GM10266 (cell line): ENCODE results near the gene CACNA1C.

Source experiments
- DNase-seq: peaks from one replicate; pipeline ENCODE4 v3.0.0; 2012; ENCODE audit errors: extremely low spot score
- TF ChIP-seq, protein P1 (sequence below): IDR thresholded peaks from 2 replicates; pipeline ENCODE4 v1.5.1; 2012; ENCODE audit warnings: mild to moderate bottlenecking, low read depth; ENCODE audit not compliant: control insufficient read depth, insufficient read depth; ENCODE audit errors: missing control alignments

CACNA1C gene

DNA sequence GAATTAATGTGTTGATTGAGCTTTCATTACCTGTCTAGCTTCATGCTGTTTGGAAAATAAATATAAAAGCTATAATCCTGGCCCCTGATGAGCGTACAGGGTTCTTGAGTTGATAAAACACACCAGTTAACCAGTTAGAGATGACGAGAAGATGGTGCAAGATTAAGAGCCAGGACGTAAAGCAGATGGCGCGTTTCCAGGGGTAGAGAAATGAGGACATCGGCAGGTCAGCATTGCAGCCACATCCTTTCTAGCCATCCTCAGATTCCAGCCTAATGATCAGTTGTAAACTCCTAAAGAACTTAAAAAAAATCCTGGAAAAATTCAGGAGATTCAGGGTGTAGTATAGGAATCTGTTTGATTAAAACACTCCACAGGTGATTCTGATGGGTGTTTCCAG, 203.7 kb downstream of the CACNA1C start:
- no peak for DNase-seq
- TF ChIP-seq, protein P1, sequence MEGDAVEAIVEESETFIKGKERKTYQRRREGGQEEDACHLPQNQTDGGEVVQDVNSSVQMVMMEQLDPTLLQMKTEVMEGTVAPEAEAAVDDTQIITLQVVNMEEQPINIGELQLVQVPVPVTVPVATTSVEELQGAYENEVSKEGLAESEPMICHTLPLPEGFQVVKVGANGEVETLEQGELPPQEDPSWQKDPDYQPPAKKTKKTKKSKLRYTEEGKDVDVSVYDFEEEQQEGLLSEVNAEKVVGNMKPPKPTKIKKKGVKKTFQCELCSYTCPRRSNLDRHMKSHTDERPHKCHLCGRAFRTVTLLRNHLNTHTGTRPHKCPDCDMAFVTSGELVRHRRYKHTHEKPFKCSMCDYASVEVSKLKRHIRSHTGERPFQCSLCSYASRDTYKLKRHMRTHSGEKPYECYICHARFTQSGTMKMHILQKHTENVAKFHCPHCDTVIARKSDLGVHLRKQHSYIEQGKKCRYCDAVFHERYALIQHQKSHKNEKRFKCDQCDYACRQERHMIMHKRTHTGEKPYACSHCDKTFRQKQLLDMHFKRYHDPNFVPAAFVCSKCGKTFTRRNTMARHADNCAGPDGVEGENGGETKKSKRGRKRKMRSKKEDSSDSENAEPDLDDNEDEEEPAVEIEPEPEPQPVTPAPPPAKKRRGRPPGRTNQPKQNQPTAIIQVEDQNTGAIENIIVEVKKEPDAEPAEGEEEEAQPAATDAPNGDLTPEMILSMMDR: no peak

DNA sequence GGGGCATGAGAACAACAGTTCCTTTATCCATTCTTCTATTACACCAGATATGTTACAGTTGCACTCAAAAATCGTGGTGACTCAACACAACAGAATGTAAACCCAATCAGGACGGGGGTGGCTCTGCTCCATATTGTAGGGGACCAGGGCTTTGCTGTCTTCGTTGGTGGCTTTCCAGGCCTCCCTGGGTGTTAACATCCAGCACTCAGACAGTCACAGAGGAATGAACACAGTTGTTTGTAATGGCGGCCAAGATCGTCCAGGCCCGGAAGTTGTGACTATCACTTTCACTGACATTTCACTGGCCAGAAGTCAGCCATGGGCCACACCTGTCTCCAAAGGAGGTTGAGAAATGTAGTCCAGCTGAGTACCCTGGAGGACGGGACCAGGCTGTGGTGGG, 204.1 kb downstream of the CACNA1C start:
- DNase-seq: no peak
- TF ChIP-seq, protein P1: no peak

DNA sequence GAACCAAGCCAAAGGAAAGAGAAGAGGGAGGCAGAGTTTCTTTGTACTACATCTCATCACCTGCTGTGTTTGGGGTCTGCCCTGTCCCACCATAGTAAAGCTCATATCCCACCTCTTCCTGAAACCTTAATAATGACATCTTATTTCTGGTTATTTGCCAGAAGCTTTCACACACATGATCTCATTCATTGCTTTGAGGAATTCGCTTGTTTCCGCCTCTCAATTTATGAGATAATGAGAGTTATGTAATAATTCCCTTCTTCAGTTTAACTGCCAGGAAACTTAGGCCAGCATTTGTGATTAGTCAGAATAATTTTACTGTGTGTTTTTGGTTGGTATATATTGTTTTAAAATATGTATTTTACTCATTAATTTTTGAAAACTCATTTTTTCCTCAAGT, 205.2 kb downstream of the CACNA1C start:
- no peak for DNase-seq
- TF ChIP-seq, protein P1: no peak

DNA sequence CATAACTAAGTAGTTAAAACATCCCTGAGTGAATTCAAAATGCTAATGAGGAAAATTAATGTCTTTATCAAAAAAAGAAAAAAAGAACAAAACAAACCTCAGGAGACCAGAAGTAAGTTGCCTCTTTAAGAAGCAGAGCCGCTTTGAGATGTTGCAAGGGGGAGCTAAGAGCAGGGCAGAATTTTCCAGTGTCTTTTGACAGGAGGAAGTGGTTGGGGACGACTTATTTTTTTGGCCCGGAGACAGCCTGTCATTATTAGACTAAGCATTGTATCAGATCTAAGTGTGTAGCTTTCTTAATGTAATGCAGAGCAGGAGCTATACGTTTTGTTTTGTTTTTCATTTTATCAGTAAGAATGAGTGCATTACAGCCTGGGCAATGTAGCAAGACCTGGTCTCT, 206.6 kb downstream of the CACNA1C start:
- TF ChIP-seq, protein P1: no peak
- no peak for DNase-seq

DNA sequence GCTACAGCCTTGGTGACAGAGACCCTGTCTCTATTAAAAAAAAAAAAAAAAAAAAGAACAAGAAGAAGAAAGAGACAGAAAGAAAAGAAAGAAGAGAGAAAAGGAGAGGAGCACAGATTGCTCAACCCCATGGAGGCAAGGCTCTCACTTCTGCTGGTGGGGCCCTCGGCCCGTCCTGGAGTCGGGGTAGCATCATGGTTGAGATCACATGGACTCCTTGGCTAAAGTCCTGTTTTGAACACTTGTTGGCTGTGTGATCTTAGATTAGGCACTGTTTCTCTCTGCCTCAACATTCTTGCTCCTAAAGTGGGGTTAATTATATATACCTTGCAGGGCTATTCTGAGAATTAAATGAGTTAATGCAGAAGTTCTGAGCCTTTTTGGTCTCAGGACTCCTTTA, 207.7 kb downstream of the CACNA1C start:
- TF ChIP-seq, protein P1: no peak
- no peak for DNase-seq

DNA sequence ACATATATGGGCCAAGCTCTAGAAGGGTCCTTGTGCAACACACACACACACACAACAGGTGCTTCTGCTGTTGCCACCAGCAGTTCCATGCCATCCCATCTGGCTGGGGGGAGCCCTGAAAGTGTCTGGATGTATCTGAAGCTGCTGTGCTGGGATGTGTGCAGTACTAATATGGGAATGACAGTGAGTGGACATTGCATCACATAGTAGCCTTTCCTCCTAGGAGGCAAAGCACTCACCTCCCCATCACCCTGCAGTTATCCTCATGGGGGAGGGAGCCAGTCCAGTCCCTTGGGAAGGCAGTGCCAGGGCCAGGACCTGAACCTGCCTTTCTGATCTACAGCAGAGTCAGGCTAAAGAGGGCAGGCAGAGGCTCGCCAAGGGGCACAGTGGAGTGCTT, 208.9 kb downstream of the CACNA1C start:
- DNase-seq: no peak
- TF ChIP-seq, protein P1: no peak

DNA sequence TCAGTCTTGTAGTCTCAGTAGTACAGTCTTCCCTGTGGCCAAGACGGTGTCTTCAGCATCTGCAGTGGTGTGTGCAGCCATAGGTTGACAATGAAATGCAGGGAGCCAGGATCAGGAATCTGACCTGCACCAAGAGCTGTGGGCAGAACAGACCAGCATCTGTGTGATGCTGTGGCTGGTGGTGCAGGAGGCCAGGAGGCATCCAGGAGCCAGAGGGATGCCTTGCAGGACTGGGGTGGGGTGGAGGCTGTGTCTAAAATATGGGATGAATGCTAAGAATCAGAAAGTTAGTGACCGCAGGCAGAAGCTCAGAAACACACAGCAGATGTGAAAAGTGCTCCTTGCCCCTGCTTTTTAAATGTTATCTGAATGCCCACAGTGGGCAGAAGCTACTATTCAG, 209.7 kb downstream of the CACNA1C start:
- TF ChIP-seq, protein P1: no peak
- DNase-seq: no peak
